ENCODE measurements around the gene TCL1A.

GRCh38 chr14:95710106-95710505, 3.8 kb downstream of the TCL1A start:
- TF ChIP-seq CTCF (IDR thresholded peaks at IDR 0.05 in 4 of 5, conservative IDR thresholded peaks at IDR 0.05 in 1 of 5) (no peak), POLR2A (IDR thresholded peaks at IDR 0.05) (no peak)

Measured in gastrocnemius medialis (tissue), 4 donors.